Measurements from ENCODE around the gene AMBRA1. TPM values are rescaled to one million over a fixed set of nuclear protein-coding genes. Genes with fewer than 3 reads are reported as not detected.

AMBRA1 gene
- total and polyA plus RNA-seq, 12 donors: 5.2 to 23.3 (median 16.0) TPM

DNA sequence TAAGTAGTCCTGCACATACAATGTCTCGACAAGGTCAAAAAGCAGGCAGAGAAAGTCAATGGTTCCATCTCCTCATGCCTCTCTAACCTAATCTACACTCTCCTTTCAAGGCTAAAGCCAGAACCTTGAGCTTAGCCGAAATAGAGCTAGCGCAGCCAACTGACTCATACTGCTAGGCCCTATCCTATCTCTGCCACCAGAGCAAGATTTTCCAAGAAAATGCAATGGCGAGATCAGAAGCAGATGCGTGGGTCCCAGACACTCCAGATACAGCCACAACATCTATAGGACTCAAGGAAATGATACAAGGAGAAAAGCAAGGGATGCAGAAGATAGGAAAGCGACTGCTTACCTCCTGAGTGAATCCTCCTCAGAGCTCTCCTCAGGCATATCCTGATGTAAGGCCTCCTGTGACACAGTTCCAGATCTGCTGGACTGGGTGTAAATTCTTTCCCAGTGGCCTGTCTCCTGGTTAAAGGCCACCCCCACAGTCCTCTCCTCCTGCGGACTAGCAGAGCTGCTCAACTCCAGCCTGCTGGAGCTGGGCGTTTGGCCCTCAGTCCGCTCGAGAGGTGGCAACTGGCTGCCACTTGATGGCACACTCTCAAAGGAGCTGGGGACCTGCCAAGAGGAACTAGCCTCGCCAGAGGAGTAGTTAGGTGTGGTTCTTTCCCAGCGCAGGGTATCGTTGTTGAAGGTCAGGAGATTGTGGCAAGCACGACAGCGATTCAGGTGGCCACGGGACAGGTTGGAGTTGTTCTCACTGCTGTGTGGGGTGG is 52.0 kb downstream of the AMBRA1 start:
- H3K4me3 ChIP-seq: no peak overlapping the region
- H3K27ac ChIP-seq: no peak overlapping the region
- H3K4me1 ChIP-seq: peaks cover 0 to 17% (median 5%) of the 10 kb centered on the region in 9 donors
- no peaks in the 10 kb centered on the region for H3K27me3 ChIP-seq
- WGBS, 2 donors: 68 to 70% methylated on average over 16 of the region's 16 CpGs
- peak in 6 of 8 donors; percentile 41 to 76 (median 46) for ATAC-seq
- intact Hi-C loops (cut with DNase I): no loop called here
- DNase-seq: peak; percentile 44 to 51
- TF ChIP-seq, protein P1, sequence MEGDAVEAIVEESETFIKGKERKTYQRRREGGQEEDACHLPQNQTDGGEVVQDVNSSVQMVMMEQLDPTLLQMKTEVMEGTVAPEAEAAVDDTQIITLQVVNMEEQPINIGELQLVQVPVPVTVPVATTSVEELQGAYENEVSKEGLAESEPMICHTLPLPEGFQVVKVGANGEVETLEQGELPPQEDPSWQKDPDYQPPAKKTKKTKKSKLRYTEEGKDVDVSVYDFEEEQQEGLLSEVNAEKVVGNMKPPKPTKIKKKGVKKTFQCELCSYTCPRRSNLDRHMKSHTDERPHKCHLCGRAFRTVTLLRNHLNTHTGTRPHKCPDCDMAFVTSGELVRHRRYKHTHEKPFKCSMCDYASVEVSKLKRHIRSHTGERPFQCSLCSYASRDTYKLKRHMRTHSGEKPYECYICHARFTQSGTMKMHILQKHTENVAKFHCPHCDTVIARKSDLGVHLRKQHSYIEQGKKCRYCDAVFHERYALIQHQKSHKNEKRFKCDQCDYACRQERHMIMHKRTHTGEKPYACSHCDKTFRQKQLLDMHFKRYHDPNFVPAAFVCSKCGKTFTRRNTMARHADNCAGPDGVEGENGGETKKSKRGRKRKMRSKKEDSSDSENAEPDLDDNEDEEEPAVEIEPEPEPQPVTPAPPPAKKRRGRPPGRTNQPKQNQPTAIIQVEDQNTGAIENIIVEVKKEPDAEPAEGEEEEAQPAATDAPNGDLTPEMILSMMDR (IDR thresholded peaks at IDR 0.05): peak in 2 of 9 donors; percentile 19 to 22
- H3K9me3 ChIP-seq: no peaks in the 10 kb centered on the region
- peaks cover 0 to 82% (median 47%) of the 10 kb centered on the region in 9 donors for H3K36me3 ChIP-seq

DNA sequence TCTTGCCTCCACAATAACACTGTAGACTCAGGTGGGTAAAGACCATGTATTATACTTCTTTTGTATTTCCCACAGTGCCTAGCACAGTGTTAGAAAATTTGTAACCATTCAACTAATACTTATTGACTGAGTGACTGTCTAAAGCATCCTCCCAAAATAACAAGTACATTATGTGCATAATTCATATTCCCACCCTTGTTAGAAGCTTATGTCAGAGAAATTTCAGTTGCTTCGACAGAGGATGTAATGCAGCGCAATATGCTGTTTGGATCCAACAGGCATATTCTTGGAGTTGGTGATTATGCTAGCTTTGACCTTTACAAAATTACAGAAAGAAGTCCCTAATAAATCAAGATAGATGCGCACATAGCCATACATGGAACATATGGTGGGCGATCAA is 53.0 kb downstream of the AMBRA1 start:
- H3K4me3 ChIP-seq: no peak overlapping the region
- ATAC-seq (no peak), DNase-seq (no peak)
- H3K27ac ChIP-seq: no peak overlapping the region
- peaks cover 0 to 72% (median 37%) of the 10 kb centered on the region in 9 donors for H3K36me3 ChIP-seq
- intact Hi-C loops (cut with DNase I): no loop called here
- H3K9me3 ChIP-seq: no peaks in the 10 kb centered on the region
- H3K4me1 ChIP-seq: peaks cover 0 to 27% (median 5%) of the 10 kb centered on the region in 9 donors
- H3K27me3 ChIP-seq: no peaks in the 10 kb centered on the region
- WGBS, 2 donors: 95 to 96% methylated on average over 4 of the region's 4 CpGs
- TF ChIP-seq, protein P1 (IDR thresholded peaks at IDR 0.05): no peak

DNA sequence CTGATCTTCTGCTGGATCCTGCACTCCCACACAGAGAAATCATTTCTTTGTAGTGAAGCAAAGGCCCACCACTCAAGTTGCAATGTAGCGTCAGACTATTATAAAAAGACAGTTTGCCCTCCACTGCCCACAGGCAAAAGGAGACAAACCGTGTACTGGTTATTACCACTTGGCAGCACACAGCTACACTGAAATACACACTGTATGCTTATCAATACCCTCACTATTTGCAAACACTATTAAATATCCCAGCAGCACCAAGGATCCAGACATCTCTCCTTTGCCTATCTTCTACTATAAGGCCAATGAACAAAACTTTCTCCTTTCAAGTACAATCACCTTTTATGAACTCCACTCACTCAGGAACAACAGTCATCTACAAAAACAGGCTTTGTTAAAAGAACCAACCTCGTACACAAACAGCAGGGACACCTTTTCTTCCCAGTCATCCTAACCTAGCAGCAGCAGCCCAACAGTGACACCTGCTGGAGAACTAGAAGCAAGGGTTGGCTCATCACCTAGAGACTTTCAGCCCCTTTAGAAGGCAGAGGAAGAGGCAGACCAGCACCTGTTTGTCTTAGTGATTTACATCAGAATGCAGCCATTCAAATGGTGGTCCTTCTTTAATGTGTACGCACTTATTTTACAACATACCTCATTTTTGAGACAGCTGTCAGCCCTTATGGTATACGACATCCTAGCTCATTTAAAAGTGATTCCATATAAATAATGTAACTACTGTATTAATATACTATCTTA is 56.1 kb downstream of the AMBRA1 start:
- H3K27ac ChIP-seq: no peak overlapping the region
- H3K9me3 ChIP-seq: no peaks in the 10 kb centered on the region
- no peak overlapping the region for H3K4me3 ChIP-seq
- peak; percentile 33 to 71 for DNase-seq
- intact Hi-C loops (cut with DNase I): loop anchor here in 7 of 10 donors (1.0 to 10.0 kb wide), 9 partner anchors 45 to 151 kb away; partner anchors contain the start of gene CHRM4 (in 2 of the 7)
- peaks cover 0 to 41% (median 18%) of the 10 kb centered on the region in 9 donors for H3K36me3 ChIP-seq
- WGBS, 2 donors: 54 to 59% methylated on average over 5 of the region's 5 CpGs
- ATAC-seq: peak in 7 of 8 donors; percentile 67 to 85 (median 72)
- no peaks in the 10 kb centered on the region for H3K27me3 ChIP-seq
- TF ChIP-seq, protein P1 (IDR thresholded peaks at IDR 0.05): peak; percentile 79 to 97 (median 90)
- H3K4me1 ChIP-seq: peaks cover 2 to 38% (median 12%) of the 10 kb centered on the region in 9 donors

- Histone ChIP-seq H3K9me3 (no peaks in the 10 kb centered on the region), H3K4me1 (peaks cover 2 to 38% (median 12%) of the 10 kb centered on the region in 9 donors), H3K27me3 (no peaks in the 10 kb centered on the region), H3K4me3 (no peak overlapping the region), H3K27ac (no peak overlapping the region), H3K36me3 (peaks cover 0 to 35% (median 12%) of the 10 kb centered on the region in 9 donors)
- TF ChIP-seq, protein P1 (IDR thresholded peaks at IDR 0.05): no peak
- DNase-seq (no peak), ATAC-seq (no peak)
- WGBS, 2 donors: 77 to 79% methylated on average over 2 of the region's 2 CpGs
- intact Hi-C loops (cut with DNase I): loop anchor here in 7 of 10 donors (1.0 to 10.0 kb wide), 8 partner anchors 44 to 150 kb away; partner anchors contain the start of gene CHRM4 (in 2 of the 7)
Observed at GRCh38 chr11:46537121-46537520, 56.7 kb downstream of the AMBRA1 start.
